Activated CD8-positive, alpha-beta T cell treated with anti-CD3 and anti-CD28 coated beads for 36 hours (primary cell): ENCODE measurements around the gene FAM110A. TPM values are rescaled to one million over a fixed set of nuclear protein-coding genes. Genes with fewer than 3 reads are reported as not detected.
A peak's percentile ranks its signal among the peaks of the same experiment; 100 is the strongest.
"Not testable (repeated sequence)": the region's sequence is repeated elsewhere in the genome, so short reads cannot be mapped to it uniquely, and the experiment has no call there.

Experiments
- ATAC-seq: fragments of 200-7000 bp; cut with Tn5 transposase; one replicate; pipeline ENCODE4 v1.10.0; 2021; ENCODE audit warnings: mild to moderate bottlenecking, moderate library complexity
- CTCF ChIA-PET: fragments of 350-600 bp; sonication (Branson Sonifier 250); formaldehyde crosslinking; loops from one replicate; lab custom pipeline; 2021; ENCODE audit warnings: antibody characterized with exemption; lab: Charles Lee
- POLR2A ChIA-PET: fragments of 350-600 bp; sonication (Branson Sonifier 250); formaldehyde crosslinking; loops from one replicate; lab custom pipeline; 2021; ENCODE audit warnings: antibody characterized with exemption; lab: Charles Lee
- DNase-seq: peaks from one replicate; pipeline ENCODE4 v3.0.0-alpha.2; 2020
- H3K27ac Mint-ChIP-seq: one replicate; pipeline ENCODE4 v1.8.0; 2021; ENCODE audit warnings: mild to moderate bottlenecking, mixed read lengths
- H3K27me3 Mint-ChIP-seq: one replicate; pipeline ENCODE4 v1.8.0; 2021; ENCODE audit warnings: mixed read lengths
- H3K36me3 Mint-ChIP-seq: one replicate; pipeline ENCODE4 v1.8.0; 2021; ENCODE audit warnings: low read depth, mixed read lengths
- H3K4me1 Mint-ChIP-seq: one replicate; pipeline ENCODE4 v1.8.0; 2021; ENCODE audit warnings: low read depth, mixed read lengths
- H3K4me3 Mint-ChIP-seq: one replicate; pipeline ENCODE4 v1.8.0; 2021; ENCODE audit warnings: mild to moderate bottlenecking, moderate library complexity, mixed read lengths
- H3K9me3 Mint-ChIP-seq: one replicate; pipeline ENCODE4 v1.8.0; 2021; ENCODE audit warnings: mixed read lengths
- CTCF ChIP-seq: fragments of 200-600 bp; IDR thresholded peaks from one replicate; pipeline ENCODE4 v1.8.0; 2022; ENCODE audit warnings: antibody characterized with exemption, mild to moderate bottlenecking
- intact Hi-C: fragments of 100-400 bp; cut with micrococcal nuclease; formaldehyde crosslinking; loops from one replicate; pipeline ENCODE4 v1.10.0; 2022
- total RNA-seq, 2 experiments: library from RNA; stranded (reverse); gene quantifications; one replicate each; pipeline ENCODE4 v1.2.3, GENCODE V29; 2021

FAM110A gene
- total RNA-seq: 10 to 100 TPM; 20.5 to 23.1 TPM

DNA sequence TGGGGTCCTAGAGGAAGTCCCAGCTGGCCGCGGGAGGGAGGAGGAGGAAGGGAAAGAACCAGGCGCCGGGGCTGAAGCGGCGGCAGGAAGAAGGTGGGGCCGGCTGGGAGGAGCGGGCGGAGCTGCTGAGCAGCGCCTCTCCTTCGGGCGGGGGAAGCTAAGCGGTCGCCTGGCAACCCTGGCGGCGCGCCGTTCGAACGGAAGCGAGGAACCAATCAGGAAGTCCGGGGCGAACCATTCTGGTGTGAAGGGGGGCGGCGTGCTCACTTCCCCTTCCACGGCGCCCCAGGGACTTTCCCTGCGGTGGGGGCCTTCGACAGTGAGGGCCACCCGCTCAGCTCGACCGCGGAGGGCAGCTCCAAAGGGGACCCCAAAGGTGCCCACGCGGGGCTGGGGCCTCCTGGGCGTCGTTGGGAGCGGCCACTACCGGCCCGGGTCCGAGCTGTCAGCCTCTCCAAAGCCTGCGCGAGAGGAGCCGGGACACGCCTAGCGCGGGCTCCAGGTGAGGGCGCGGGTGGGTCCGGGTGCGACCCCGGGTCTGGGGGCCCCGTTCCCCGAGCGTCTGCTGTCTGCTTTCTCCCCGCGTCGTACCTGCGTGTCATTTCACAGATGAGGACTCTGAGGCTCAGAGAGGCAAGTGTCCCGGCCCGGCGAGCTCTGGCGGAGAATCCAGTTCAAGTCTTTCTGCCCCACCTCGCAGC lies at the start of gene FAM110A:
TSS of gene FAM110A (plus strand) at position 266 of the 701 bp plus-strand sequence. CDS start 11,090 bp downstream, outside the sequence.
- intact Hi-C loops: loop anchor here (1.0 kb wide), 1 partner anchor 11 kb away; no protein-coding TSS in a partner anchor
- POLR2A ChIA-PET: interaction anchor here (0.6 to 2.0 kb wide), 6 partner anchors 9 to 39 kb away, joined by 3 to 8 read pairs (median 4); no protein-coding TSS in a partner anchor
- DNase-seq (peak; percentile 97), ATAC-seq (peak; percentile 94)
- Mint-ChIP-seq H3K4me1 (peaks cover 36% of the 10 kb centered on the region), H3K36me3 (peaks cover 11% of the 10 kb centered on the region), H3K4me3 (peak within 1 kb of the TSS; percentile 89), H3K27ac (peak within 1 kb of the TSS; percentile 85), H3K27me3 (no peaks in the 10 kb centered on the region), H3K9me3 (peaks cover 3% of the 10 kb centered on the region)
- no peak for TF ChIP-seq CTCF
- CTCF ChIA-PET: interaction anchor here (0.7 to 5.4 kb wide), 7 partner anchors 9 to 264 kb away, joined by 3 to 39 read pairs (median 5); no protein-coding TSS in a partner anchor

- Mint-ChIP-seq H3K27me3 (peaks cover 15% of the 10 kb centered on the region), H3K36me3 (peaks cover 3% of the 10 kb centered on the region)
- POLR2A ChIA-PET: no interaction called here
These were observed 45.7 kb upstream of the FAM110A start for GRCh38 chr20:787825-788224.

DNA sequence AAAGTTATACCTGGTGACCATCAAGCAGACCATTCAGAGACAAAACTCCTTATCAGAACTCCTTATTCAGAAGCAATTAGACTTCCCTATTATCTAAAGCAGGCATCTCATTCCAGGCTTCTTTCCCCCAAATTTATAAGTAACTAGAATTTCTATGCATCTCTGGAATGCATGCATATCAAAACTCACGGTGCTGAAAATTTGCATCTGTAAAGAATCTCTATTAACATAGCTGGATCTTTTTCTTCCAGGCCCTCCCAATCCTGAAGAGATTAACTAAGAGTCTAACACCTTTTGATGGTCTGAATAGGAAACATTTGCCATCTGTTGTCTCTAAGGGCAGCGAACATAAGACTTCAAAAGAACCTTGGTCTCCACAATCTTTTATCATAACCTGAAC lies 42.5 kb upstream of the FAM110A start:
- peaks cover 15% of the 10 kb centered on the region for H3K9me3 Mint-ChIP-seq
- no peak overlapping the region for H3K4me3 Mint-ChIP-seq
- POLR2A ChIA-PET: no interaction called here
- H3K27me3 Mint-ChIP-seq: peaks cover 18% of the 10 kb centered on the region
- no peak for DNase-seq
- intact Hi-C loops: no loop called here
- H3K27ac Mint-ChIP-seq: no peak overlapping the region
- TF ChIP-seq CTCF: no peak
- no peaks in the 10 kb centered on the region for H3K4me1 Mint-ChIP-seq
- H3K36me3 Mint-ChIP-seq: no peaks in the 10 kb centered on the region
- no peak for ATAC-seq
- CTCF ChIA-PET: interaction anchor here (1.0 kb wide), 1 partner anchor 12 kb away, joined by 3 read pairs; no protein-coding TSS in a partner anchor

More at GRCh38 chr20:787825-788224, 45.7 kb upstream of the FAM110A start:
- CTCF ChIA-PET: no interaction called here
- peaks cover 30% of the 10 kb centered on the region for H3K9me3 Mint-ChIP-seq
- no peak for TF ChIP-seq CTCF
- H3K4me1 Mint-ChIP-seq: no peaks in the 10 kb centered on the region
- no peak overlapping the region for H3K4me3 Mint-ChIP-seq
- DNase-seq (no peak), ATAC-seq (no peak)
- intact Hi-C loops: no loop called here
- no peak overlapping the region for H3K27ac Mint-ChIP-seq

GRCh38 chr20:792248-792647 lies 41.3 kb upstream of the FAM110A start:
- peaks cover 15% of the 10 kb centered on the region for H3K27me3 Mint-ChIP-seq
- ChIA-PET POLR2A (no interaction called here), CTCF (no interaction called here)
- no peaks in the 10 kb centered on the region for H3K36me3 Mint-ChIP-seq
- ATAC-seq: no peak
- TF ChIP-seq CTCF: no peak
- no peaks in the 10 kb centered on the region for H3K4me1 Mint-ChIP-seq
- H3K4me3 Mint-ChIP-seq: no peak overlapping the region
- DNase-seq: no peak
- H3K9me3 Mint-ChIP-seq: peaks cover 15% of the 10 kb centered on the region
- intact Hi-C loops: no loop called here
- H3K27ac Mint-ChIP-seq: no peak overlapping the region

GRCh38 chr20:796921-797320 lies 36.6 kb upstream of the FAM110A start:
- Mint-ChIP-seq H3K27me3 (peaks cover 13% of the 10 kb centered on the region), H3K27ac (no peak overlapping the region), H3K9me3 (peaks cover 8% of the 10 kb centered on the region), H3K4me1 (no peaks in the 10 kb centered on the region), H3K4me3 (no peak overlapping the region), H3K36me3 (no peaks in the 10 kb centered on the region)
- POLR2A ChIA-PET: no interaction called here
- intact Hi-C loops: no loop called here
- no peak for ATAC-seq
- CTCF ChIA-PET: interaction anchor here (1.4 kb wide), 1 partner anchor 12 kb away, joined by 3 read pairs; no protein-coding TSS in a partner anchor
- DNase-seq: no peak
- TF ChIP-seq CTCF: no peak

DNA sequence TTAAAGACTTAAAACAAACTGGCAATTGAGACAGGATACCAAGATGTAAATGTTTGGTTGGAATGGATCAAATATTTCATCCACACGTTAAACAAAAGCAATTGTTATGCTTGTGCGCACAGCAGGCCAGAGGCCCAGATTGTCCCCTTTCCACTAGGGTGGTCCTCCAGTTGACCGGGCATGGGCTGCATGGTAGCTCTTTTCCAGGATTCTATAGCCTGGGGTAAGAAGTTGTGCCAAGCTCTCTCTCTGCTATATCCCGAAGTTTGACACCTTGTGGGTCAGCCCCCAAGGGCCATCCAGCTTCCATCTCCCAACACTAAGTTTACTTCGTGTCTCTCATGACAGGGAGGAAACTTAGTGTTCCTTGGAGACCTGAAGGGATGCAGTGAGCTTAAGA lies 34.8 kb upstream of the FAM110A start:
- peaks cover 13% of the 10 kb centered on the region for H3K27me3 Mint-ChIP-seq
- DNase-seq, H3K36me3 Mint-ChIP-seq, POLR2A ChIA-PET, H3K4me3 Mint-ChIP-seq, H3K27ac Mint-ChIP-seq, H3K9me3 Mint-ChIP-seq, H3K4me1 Mint-ChIP-seq, intact Hi-C loops, ATAC-seq: not testable (repeated sequence)
- CTCF ChIA-PET: interaction anchor here (1.0 to 1.2 kb wide), 2 partner anchors 15 to 142 kb away, joined by 3 to 4 read pairs; no protein-coding TSS in a partner anchor

- H3K4me3 Mint-ChIP-seq, POLR2A ChIA-PET, CTCF ChIA-PET, intact Hi-C loops, H3K9me3 Mint-ChIP-seq, H3K27ac Mint-ChIP-seq, ATAC-seq, DNase-seq, H3K36me3 Mint-ChIP-seq, H3K4me1 Mint-ChIP-seq: not testable (repeated sequence)
- H3K27me3 Mint-ChIP-seq: peaks cover 13% of the 10 kb centered on the region
These were observed 33.5 kb upstream of the FAM110A start for GRCh38 chr20:800026-800425.
